Naive thymus-derived CD8-positive, alpha-beta T cell (primary cell): ENCODE data around the gene XPNPEP2. TPM values are rescaled to one million over a fixed set of nuclear protein-coding genes. Genes with fewer than 3 reads are reported as not detected.

Experiments used
- ATAC-seq, 2 donors: fragments of 150-1000 bp; cut with Tn5 transposase in 1 of 2; sonication (Bioruptor Pico), chemical (Tn5 transposase) in 1 of 2; 1 replicate in 1 of 2; 2 replicates in 1 of 2; pipeline ENCODE4 v1.10.0; 2021; ENCODE audit warnings: mild to moderate bottlenecking in 2 of 2, moderate library complexity in 2 of 2
- POLR2A ChIA-PET: fragments of 350-600 bp; sonication (Branson Sonifier 250); formaldehyde crosslinking; loops from one replicate; lab custom pipeline; 2021; ENCODE audit warnings: antibody characterized with exemption; lab: Charles Lee
- DNase-seq, 10 donors: peaks; one replicate each; pipeline versions ENCODE4 v3.0.0 to v3.0.0-alpha.2; 2020 to 2022
- H3K27ac Mint-ChIP-seq, 10 donors: one replicate each; pipeline ENCODE4 v1.8.0; 2020 to 2022; ENCODE audit warnings: mild to moderate bottlenecking in 10 of 10, mixed read lengths in 10 of 10, moderate library complexity in 4 of 10, inconsistent platforms in 1 of 10
- H3K27me3 Mint-ChIP-seq, 5 donors: one replicate each; pipeline ENCODE4 v1.8.0; 2021 to 2022; ENCODE audit warnings: mixed read lengths in 5 of 5
- H3K36me3 Mint-ChIP-seq, 3 donors: one replicate each; pipeline ENCODE4 v1.8.0; 2020 to 2022; ENCODE audit warnings: mixed read lengths in 3 of 3, mild to moderate bottlenecking in 2 of 3, inconsistent platforms in 1 of 3
- H3K4me1 Mint-ChIP-seq, 4 donors: one replicate each; pipeline ENCODE4 v1.8.0; 2021 to 2022; ENCODE audit warnings: mixed read lengths in 4 of 4
- H3K4me3 Mint-ChIP-seq, 10 donors: one replicate each; pipeline ENCODE4 v1.8.0; 2020 to 2022; ENCODE audit warnings: mild to moderate bottlenecking in 10 of 10, mixed read lengths in 10 of 10, moderate library complexity in 6 of 10, inconsistent platforms in 1 of 10
- H3K9me3 Mint-ChIP-seq, 9 donors: one replicate each; pipeline ENCODE4 v1.8.0; 2020 to 2022; ENCODE audit warnings: mixed read lengths in 9 of 9, mild to moderate bottlenecking in 3 of 9, inconsistent platforms in 1 of 9, moderate library complexity in 1 of 9
- polyA plus RNA-seq, 3 donors: library from polyadenylated mRNA; unstranded; fragments of 300-500 nt; fragmentation: Illumina TruSeq; gene quantifications; one replicate each; pipeline ENCODE4 v1.2.3, GENCODE V29; 2021
- total RNA-seq, 8 experiments: library from RNA in 2 of 8; stranded (reverse) in 2 of 8; gene quantifications; one replicate each; pipeline ENCODE4 v1.2.3 and lab custom pipeline; 2021 to 2026

The XPNPEP2 gene, protein sequence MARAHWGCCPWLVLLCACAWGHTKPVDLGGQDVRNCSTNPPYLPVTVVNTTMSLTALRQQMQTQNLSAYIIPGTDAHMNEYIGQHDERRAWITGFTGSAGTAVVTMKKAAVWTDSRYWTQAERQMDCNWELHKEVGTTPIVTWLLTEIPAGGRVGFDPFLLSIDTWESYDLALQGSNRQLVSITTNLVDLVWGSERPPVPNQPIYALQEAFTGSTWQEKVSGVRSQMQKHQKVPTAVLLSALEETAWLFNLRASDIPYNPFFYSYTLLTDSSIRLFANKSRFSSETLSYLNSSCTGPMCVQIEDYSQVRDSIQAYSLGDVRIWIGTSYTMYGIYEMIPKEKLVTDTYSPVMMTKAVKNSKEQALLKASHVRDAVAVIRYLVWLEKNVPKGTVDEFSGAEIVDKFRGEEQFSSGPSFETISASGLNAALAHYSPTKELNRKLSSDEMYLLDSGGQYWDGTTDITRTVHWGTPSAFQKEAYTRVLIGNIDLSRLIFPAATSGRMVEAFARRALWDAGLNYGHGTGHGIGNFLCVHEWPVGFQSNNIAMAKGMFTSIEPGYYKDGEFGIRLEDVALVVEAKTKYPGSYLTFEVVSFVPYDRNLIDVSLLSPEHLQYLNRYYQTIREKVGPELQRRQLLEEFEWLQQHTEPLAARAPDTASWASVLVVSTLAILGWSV
- total RNA-seq, result not detected
- polyA plus RNA-seq, result under 1 TPM in 2 of 3 donors, not detected in 1; 0.13 to 0.47 TPM
- total RNA-seq (lab: John Stamatoyannopoulos, UW), result 0 to 0.21 (median 0) reads per million in 6 experiments

DNA sequence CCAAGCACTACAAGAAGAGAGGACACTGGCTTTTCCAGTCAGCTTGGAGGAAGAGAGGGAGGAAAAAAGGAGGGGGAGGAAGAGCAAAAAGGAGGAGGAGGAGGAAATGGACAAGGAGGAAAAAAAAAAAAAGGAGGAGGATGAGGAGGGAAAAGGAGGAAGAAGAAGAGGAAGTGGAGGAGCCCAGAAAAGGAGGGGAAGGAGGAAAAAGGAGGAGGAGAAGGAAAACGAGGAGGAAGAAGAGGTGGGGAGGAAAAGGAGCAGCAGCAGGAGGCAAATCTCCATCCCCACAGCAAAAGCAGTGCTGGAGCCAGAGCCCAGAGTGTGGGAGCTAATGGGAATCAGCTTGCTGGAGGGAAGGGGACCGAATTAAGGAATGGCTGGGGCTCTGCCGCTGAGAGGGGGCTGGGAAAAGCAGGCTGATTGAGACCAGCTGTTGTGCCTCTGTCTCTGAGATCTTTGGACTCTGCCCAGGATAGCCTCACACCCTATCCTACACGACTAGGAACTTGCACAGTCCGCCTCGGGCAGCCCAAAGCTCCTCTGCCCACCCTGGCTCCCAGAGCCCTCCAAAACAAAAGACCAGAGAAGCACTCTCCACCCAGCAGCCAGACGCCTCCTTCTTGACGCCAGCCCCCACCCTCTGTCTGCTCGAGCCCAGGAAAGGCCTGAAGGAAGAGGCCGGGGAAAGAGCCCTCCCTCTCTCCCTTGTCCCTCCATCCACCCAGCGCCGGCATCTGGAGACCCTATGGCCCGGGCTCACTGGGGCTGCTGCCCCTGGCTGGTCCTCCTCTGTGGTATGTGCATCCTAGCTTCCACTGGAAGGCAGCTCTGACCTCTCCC lies at the start of gene XPNPEP2:
Gene XPNPEP2 (plus strand): TSS at position 514 of the 843 bp plus-strand sequence. CDS start 235 bp downstream, at position 749.
- Mint-ChIP-seq H3K9me3 (no peaks in the 10 kb centered on the region), H3K27me3 (no peaks in the 10 kb centered on the region), H3K4me3 (peak within 1 kb of the TSS in 1 of 10 donors; percentile 29), H3K36me3 (no peaks in the 10 kb centered on the region), H3K4me1 (peaks cover 18 to 55% (median 37%) of the 10 kb centered on the region in 4 donors), H3K27ac (peak within 1 kb of the TSS in 3 of 10 donors; percentile 4 to 87 (median 38))
- no peak for ATAC-seq
- DNase-seq, result no peak
- POLR2A ChIA-PET, result no interaction called here

DNA sequence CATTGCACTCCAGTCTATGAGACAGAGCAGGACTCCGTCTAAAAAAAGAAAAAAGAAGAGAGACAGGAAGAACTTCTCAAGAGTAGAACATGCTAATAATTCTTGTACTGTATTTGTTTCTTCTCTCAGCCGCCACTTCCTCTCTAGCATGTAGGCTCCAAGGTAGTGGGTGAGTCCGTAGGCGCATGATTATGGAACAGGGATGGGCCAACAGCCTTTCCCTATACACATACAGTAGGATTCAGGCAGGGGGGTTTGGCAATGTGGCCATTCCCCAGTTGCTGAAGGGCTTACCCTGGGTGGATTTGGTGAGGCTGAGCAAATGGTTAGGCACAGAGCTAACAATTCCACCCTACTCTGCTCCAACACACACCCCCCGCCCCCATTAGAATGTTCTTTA lies 49.0 kb upstream of the XPNPEP2 start:
- H3K27me3 Mint-ChIP-seq, result no peaks in the 10 kb centered on the region
- peaks cover 0 to 3% (median 0%) of the 10 kb centered on the region in 4 donors for H3K4me1 Mint-ChIP-seq
- H3K9me3 Mint-ChIP-seq, result no peaks in the 10 kb centered on the region
- peak overlapping the region in 1 of 10 donors; percentile 33 for H3K27ac Mint-ChIP-seq
- ATAC-seq, result no peak
- DNase-seq, result no peak
- POLR2A ChIA-PET, result no interaction called here
- no peak overlapping the region for H3K4me3 Mint-ChIP-seq
- H3K36me3 Mint-ChIP-seq, result peaks cover 0 to 1% (median 0%) of the 10 kb centered on the region in 3 donors

DNA sequence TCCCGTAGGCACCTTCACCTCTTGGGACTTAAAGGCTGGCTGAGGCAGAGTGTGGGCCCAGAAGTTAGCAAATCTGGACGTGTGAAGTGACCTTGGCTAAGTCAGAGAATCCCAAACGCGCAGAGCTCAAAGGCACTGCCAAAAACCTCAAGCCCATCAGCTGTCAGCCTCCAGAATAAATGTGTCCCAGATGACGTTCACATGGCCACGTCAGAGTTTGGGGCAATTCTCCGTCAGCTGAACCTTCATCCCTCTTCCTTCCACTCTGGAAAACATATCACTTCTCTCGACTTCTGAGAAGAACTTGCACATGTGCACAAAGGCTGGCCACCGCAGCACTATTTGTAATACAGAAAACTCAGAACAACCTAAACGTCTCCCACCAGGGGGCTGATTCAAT lies 48.3 kb upstream of the XPNPEP2 start:
- H3K4me1 Mint-ChIP-seq, result peaks cover 0 to 1% (median 0%) of the 10 kb centered on the region in 4 donors
- ATAC-seq, result no peak
- H3K27me3 Mint-ChIP-seq, result no peaks in the 10 kb centered on the region
- DNase-seq, result no peak
- no peaks in the 10 kb centered on the region for H3K9me3 Mint-ChIP-seq
- H3K4me3 Mint-ChIP-seq, result no peak overlapping the region
- H3K36me3 Mint-ChIP-seq, result no peaks in the 10 kb centered on the region
- POLR2A ChIA-PET, result no interaction called here
- H3K27ac Mint-ChIP-seq, result no peak overlapping the region

DNA sequence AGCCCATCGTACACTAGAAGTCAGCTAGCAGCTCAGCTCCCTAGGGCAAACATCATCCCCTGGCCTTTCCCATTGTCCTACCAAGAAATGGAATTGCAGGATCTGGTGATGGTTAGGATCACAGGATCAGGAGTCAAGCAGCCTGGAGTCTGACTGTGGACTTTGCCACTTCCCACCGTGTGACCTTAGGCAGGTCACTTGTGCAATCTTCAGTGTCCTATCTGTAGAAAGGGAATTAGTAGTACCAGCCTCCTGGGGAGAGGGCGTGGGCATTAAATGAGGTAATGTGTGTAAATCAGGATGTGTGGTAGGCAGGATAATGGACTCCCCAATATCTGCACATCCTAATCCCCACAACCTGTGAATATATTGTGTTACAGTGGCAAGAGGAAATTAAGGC lies 45.4 kb upstream of the XPNPEP2 start:
- no peaks in the 10 kb centered on the region for H3K36me3 Mint-ChIP-seq
- POLR2A ChIA-PET, result interaction anchor here (0.6 kb wide), 1 partner anchor 234 kb away, joined by 3 read pairs; no protein-coding TSS in a partner anchor
- DNase-seq (no peak), ATAC-seq (no peak)
- no peak overlapping the region for H3K27ac Mint-ChIP-seq
- H3K9me3 Mint-ChIP-seq, result no peaks in the 10 kb centered on the region
- no peaks in the 10 kb centered on the region for H3K27me3 Mint-ChIP-seq
- no peak overlapping the region for H3K4me3 Mint-ChIP-seq
- peaks cover 0 to 4% (median 0%) of the 10 kb centered on the region in 4 donors for H3K4me1 Mint-ChIP-seq

DNA sequence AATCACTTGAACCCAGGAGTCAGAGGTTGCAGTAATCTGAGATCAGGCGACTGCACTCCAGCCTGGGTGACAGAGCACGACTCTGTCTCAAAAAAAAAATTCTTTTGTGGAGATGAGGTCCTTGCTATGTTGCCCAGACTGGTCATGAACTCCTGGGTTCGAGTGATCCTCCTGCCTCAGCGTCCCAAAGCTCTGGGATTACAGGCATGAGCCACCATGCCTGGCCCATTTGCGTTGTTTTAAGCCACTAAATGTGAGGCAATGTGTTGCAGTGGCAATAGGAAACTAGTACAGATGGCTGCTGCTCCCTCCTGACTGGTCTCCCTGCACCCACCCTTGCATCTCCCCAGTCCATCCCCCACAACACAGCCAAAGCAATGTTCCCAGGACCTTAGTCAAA lies 44.0 kb upstream of the XPNPEP2 start:
- H3K27ac Mint-ChIP-seq, result no peak overlapping the region
- H3K9me3 Mint-ChIP-seq, result no peaks in the 10 kb centered on the region
- ATAC-seq (no peak), DNase-seq (no peak)
- H3K4me1 Mint-ChIP-seq, result peaks cover 0 to 4% (median 0%) of the 10 kb centered on the region in 4 donors
- POLR2A ChIA-PET, result no interaction called here
- H3K4me3 Mint-ChIP-seq, result no peak overlapping the region
- H3K36me3 Mint-ChIP-seq, result no peaks in the 10 kb centered on the region
- H3K27me3 Mint-ChIP-seq, result no peaks in the 10 kb centered on the region

DNA sequence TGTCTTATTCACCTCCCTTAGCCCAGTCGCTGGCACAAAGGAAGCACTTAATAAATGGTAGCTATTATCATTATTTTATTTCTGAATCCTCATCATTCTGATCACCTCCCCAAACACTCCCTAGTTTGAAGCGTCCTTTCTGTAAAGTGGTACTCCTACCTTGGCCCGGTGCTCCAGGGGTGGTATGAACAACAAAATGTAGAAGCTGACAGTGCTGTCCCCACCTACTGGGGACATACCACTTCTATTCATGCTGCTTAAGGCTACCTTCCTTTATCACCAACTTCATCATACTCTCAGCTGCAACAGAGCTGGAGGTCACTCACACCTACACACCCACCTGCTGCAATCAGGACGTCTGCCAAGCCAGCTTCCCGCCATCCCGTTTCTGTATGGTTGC lies 43.2 kb upstream of the XPNPEP2 start:
- peak overlapping the region in 2 of 10 donors; percentile 5 to 45 for H3K27ac Mint-ChIP-seq
- no peak for DNase-seq
- H3K36me3 Mint-ChIP-seq, result no peaks in the 10 kb centered on the region
- ATAC-seq, result no peak
- no peak overlapping the region for H3K4me3 Mint-ChIP-seq
- H3K9me3 Mint-ChIP-seq, result no peaks in the 10 kb centered on the region
- peaks cover 0 to 3% (median 0%) of the 10 kb centered on the region in 4 donors for H3K4me1 Mint-ChIP-seq
- H3K27me3 Mint-ChIP-seq, result no peaks in the 10 kb centered on the region
- POLR2A ChIA-PET, result interaction anchor here (0.6 kb wide), 1 partner anchor 492 kb away, joined by 3 read pairs; no protein-coding TSS in a partner anchor

DNA sequence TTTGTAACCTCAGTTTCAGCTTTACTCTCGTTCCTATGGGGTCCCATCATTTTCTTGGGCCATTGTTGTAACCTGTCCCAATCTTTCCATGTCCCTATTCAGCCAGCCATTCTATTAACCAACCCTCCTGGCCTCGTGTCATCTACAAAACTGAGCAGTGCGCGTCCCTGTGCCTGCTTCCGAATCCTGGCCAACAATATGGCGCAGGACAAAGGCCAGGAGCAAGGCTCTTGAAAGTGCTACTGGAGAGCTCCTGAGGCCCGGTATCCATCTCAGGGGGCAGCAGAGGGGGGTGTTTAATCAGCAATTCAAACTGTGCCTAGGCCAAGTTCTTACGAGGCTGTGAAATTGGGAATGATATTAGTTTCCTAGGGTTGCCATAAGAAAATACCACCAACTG lies 42.8 kb upstream of the XPNPEP2 start:
- Mint-ChIP-seq H3K36me3 (no peaks in the 10 kb centered on the region), H3K4me1 (peaks cover 0 to 2% (median under 1%) of the 10 kb centered on the region in 4 donors), H3K9me3 (no peaks in the 10 kb centered on the region), H3K27ac (peak overlapping the region in 1 of 10 donors; percentile 45), H3K27me3 (no peaks in the 10 kb centered on the region), H3K4me3 (no peak overlapping the region)
- no peak for ATAC-seq
- DNase-seq, result no peak
- POLR2A ChIA-PET, result interaction anchor here (0.6 kb wide), 1 partner anchor 491 kb away, joined by 3 read pairs; no protein-coding TSS in a partner anchor

DNA sequence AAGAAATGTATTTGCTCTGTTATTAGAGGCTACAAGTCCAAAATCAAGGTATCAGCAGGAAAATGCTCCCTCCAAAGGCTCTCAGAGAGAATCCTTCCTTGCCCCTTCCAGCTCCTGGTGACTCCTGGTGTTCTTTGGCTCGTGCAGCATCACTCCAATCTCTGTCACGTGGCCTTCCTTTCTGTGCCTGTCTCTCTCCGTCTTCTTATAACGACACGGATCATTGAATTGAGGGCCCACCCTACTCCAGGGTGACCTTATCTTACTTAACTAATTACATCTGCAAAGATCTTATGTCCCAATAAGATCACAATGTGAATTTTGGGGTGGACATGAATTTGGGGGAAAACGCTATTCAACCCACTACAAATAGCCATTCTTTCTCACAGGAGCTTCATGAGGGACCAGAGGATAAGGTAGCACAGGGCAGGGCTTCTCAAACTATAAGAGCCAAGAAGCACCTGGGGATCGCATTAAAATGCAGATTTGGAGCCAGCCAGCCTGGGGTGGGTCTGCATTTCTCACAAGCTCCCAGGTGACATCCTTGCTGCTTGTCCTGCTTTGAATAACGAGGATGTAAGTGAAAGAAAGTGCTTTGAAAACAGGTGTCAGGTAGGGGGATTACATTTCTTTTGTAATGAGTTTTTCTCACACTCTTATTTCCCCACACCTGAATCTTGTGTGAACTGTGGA lies 42.2 kb upstream of the XPNPEP2 start:
- DNase-seq (no peak), ATAC-seq (no peak)
- POLR2A ChIA-PET, result no interaction called here
- Mint-ChIP-seq H3K4me1 (peaks cover 0 to 3% (median 1%) of the 10 kb centered on the region in 4 donors), H3K27me3 (no peaks in the 10 kb centered on the region), H3K4me3 (no peak overlapping the region), H3K27ac (no peak overlapping the region), H3K9me3 (no peaks in the 10 kb centered on the region), H3K36me3 (no peaks in the 10 kb centered on the region)

DNA sequence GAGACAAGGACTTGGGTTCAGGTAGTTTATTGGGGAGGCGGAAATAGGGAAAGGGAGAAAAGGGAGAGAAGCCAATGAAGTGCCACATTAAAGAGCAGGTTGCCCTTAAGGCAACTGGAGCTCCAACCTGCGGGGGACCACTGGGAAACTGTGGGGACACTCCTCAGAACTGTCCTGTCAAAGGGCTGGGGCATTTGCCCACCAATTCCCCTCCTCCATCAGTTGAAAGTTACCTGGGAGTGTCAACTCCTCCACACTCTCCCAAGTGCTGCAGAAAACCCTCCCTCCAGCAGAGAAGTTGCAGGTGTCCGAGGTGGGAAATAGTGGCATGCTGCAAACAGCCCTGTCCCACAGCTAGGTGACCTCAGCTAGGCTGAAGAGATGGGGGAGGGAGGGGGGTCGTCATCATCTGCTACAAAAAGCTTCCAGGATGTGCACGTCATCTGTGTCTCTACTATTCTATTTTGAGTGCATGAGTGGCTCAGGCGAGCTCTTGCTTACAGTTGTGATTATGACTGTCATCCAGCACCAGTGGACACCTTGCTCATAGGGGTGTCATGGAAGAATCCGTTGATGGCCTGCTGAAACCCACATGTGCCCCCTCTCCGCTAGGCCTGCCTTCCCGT lies 41.5 kb upstream of the XPNPEP2 start:
- ATAC-seq, result no peak
- no peaks in the 10 kb centered on the region for H3K9me3 Mint-ChIP-seq

DNA sequence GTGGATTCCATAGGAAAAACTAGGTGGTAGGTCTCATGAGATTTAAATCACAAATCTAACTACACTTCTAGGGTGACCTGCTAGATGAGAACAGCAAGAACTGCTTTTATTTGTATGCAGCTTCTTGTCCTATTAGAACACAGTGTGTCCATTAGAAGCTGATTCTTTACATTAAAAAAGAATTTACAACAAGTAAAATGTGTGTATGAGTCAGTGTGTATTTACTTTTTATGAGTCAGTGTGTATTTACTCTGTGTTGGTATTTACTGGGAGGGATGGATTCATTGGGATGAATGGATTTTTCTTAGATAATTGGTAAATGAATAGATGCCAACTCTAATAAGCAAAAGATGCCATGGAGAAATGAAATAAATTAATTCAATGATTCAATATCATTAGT lies 40.6 kb upstream of the XPNPEP2 start:
- POLR2A ChIA-PET, result no interaction called here

More for the DNA sequence above, 41.5 kb upstream of the XPNPEP2 start:
- no peaks in the 10 kb centered on the region for H3K36me3 Mint-ChIP-seq
- H3K27me3 Mint-ChIP-seq, result no peaks in the 10 kb centered on the region
- no peak overlapping the region for H3K4me3 Mint-ChIP-seq
- DNase-seq, result no peak
- H3K4me1 Mint-ChIP-seq, result peaks cover 0 to 3% (median 1%) of the 10 kb centered on the region in 4 donors
- POLR2A ChIA-PET, result no interaction called here
- H3K27ac Mint-ChIP-seq, result no peak overlapping the region

DNA sequence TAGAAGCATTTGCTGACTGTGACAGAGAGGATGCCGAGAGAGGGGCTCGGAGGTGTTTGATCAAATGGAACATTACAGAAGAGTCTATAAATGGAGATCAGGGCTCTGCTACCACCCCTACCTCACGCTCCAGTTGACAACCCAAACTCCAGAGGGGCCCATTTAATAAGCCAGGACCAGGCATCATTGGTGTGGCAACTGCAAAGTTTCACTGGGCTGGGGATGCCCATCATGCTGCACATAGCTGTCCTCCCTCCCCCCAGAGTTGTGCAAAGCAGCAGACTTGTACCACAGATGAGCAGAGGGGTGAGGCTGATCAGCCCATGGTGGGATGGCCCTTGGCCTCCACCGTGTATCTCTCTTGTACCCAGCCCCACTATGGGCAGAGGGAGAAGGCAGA lies 38.2 kb upstream of the XPNPEP2 start:
- no peak for ATAC-seq
- H3K27me3 Mint-ChIP-seq, result no peaks in the 10 kb centered on the region
- H3K4me3 Mint-ChIP-seq, result no peak overlapping the region
- H3K4me1 Mint-ChIP-seq, result peaks cover 0 to 3% (median 1%) of the 10 kb centered on the region in 4 donors
- no peaks in the 10 kb centered on the region for H3K36me3 Mint-ChIP-seq
- H3K9me3 Mint-ChIP-seq, result no peaks in the 10 kb centered on the region
- POLR2A ChIA-PET, result no interaction called here
- DNase-seq, result no peak
- H3K27ac Mint-ChIP-seq, result no peak overlapping the region

More for the DNA sequence above, 40.6 kb upstream of the XPNPEP2 start:
- H3K4me1 Mint-ChIP-seq, result peaks cover 0 to 3% (median 1%) of the 10 kb centered on the region in 4 donors
- H3K4me3 Mint-ChIP-seq, result no peak overlapping the region
- H3K9me3 Mint-ChIP-seq, result no peaks in the 10 kb centered on the region
- peak overlapping the region in 1 of 10 donors; percentile 66 for H3K27ac Mint-ChIP-seq
- ATAC-seq (no peak), DNase-seq (no peak)
- no peaks in the 10 kb centered on the region for H3K36me3 Mint-ChIP-seq
- H3K27me3 Mint-ChIP-seq, result no peaks in the 10 kb centered on the region
